SHP77 treated with DMSO at 0.1 percent for 48 hours (cell line): ENCODE measurements around the gene ANKH.
A peak's percentile ranks its signal among the peaks of the same experiment; 100 is the strongest.

Experiments
- DNase-seq: peaks from one replicate; lab custom pipeline; 2025; lab: John Stamatoyannopoulos, UW

ANKH gene

DNA sequence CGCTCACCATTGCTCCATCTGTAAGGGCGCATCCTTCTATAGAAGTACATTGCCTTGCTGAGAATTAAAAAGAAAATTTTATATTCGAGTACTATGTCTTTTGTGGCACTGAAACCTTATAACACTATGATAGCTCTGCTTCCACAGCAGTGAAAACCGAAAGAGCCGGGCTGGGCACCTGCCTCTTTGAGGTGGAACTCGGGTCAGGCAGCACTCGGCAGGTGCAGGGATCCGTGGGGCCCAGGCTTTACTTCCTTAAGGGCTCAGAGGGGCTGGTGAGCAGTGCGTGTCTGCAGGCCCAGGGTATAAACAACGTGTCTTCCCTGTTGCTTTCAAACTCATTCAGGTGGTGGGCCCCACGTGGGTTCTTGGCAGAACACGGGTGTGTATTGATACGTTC is 137.2 kb downstream of the ANKH start:
- no peak for DNase-seq

DNA sequence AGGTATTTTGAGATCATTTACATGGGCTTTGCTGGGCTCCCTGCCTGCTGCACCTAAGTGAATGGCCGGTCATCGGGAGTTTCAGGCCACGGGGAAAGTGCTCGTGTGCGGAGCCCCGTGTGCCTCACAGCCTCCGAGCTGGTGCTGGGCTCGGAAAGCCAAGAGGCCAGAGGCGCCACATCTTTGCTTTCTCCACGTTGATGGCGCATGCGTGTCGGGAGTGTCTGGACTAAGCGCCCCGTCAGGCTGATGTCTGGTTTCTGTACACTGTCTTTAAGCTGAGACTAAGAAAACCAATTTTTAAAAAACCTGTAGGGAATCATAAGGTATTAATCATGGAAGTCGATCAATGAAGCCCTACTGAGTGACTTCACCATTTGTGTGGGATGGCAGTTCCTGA is 137.9 kb downstream of the ANKH start:
- no peak for DNase-seq

DNA sequence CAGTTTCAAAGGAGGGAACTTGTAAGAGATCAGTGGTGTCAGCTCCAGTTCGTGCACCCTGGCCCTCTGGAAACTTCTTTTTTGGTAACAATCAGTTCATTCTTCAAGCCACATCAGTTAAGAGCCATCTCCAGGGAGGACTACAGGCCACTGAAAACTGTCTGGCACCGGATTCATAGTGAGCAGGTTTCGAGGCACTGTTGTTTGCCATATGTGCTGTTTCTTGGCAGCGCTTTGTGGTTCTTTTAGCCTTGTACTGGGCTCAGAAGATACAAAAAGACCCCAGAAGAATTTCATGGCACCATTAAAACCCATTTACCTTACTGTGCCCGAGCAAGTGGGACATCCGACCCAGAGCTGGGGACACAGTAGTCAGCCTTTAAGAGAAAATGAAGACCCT is 138.6 kb downstream of the ANKH start:
- no peak for DNase-seq

DNA sequence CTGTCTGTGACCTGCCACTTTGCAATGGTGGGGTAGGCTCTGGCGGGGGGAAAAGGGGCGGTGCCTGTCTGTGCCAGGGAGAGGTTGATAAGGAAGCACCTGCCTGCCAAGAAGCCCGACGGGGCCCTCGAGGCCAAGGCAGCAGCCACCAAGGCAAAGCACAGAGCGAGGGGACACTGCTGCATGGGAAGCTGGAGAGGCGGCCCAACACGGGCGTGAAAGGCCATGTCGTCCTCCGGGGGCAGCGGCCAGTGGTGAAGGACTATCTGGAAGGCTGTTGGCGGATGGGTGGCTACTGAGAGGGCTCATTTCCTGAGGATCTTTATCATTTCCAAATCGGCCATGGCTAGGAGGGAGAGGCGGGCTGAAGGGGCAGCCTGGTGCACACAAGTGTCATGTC is 140.7 kb downstream of the ANKH start:
- DNase-seq = no peak

DNA sequence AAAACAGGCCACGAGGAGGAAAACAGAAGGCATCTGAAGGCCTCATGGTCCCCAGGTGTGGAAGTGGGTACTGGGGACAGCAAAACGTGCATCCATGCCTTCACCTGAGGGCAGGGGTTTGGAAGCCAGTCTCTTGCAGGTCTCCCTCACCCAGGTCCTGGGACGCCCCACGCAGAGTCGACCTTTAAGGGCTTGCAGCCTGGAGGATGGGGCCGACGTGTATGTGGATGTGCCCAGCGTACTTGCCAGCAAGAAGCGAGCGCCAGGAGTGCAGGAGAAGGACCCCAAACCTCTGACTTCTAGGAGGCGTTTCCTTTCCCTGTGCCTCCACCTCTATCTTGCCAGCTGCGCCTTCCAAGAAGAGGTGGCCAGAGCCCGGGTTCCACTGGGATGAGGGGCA is 141.1 kb downstream of the ANKH start:
- no peak for DNase-seq

DNA sequence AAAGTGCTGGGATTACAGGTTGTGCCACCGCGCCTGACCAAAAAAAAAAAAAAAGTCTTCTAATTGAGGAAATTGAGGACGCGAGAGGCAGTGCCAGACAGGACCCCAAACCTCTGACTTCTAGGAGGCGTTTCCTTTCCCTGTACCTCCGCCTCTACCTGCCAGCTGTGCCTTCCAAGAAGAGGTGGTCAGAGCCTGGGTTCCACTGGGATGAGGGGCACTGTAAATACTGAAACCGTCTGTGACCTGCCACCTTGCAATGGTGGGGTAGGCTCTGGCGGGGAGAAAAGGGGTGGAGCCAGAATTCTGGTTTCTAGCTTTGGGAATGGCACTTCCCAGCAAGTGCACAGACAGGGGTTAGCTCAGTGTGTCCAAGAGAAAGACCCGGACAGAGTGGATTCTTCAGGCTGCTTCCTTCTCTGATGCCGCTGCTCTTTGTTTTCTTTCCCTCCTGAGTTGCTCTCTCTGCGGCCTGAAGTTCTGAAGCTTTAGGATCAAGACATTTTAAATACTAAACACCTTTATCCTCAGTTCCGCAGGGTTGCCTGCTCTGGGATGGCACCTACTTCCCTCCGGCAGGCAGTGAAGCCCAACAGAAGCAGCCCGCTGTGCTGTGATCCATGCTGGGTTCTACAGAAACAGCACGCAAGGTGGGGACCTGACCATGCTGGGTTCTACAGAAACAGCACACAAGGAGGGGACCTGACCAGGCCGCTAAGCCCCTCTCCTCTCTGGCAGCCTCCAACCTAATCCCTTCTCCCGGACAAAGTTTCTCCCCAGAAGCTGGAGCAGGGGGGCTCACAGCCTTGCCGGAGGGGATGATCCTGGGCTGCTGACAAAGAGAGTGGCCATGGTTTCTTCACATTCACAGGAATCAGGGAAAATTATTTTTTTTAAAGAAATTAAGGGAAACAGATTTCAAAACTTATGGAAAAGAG is 141.9 kb downstream of the ANKH start:
- no peak for DNase-seq

DNA sequence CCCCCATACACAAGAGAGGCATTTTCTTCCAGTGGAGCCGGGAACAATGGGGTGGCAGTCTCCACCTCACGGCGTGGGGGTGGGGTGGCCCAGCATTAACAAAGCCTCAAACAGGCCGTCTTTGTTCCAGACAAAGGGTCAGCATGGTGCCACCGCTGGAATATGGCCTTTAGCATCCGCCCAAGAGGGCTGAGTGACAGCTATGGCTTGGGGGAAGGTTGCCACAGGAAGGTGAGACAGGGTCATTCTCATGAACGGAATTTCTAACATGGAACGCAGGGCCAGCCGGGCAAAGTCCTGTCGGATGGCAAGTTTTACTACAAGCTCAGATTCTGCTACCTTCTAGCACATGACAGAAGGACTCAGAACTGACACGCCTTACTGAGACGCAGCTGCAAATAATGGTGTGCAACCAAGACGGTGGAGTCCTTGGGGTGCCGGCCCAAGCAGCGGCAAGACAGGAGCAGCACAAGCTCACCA is 143.1 kb downstream of the ANKH start:
- no peak for DNase-seq

DNA sequence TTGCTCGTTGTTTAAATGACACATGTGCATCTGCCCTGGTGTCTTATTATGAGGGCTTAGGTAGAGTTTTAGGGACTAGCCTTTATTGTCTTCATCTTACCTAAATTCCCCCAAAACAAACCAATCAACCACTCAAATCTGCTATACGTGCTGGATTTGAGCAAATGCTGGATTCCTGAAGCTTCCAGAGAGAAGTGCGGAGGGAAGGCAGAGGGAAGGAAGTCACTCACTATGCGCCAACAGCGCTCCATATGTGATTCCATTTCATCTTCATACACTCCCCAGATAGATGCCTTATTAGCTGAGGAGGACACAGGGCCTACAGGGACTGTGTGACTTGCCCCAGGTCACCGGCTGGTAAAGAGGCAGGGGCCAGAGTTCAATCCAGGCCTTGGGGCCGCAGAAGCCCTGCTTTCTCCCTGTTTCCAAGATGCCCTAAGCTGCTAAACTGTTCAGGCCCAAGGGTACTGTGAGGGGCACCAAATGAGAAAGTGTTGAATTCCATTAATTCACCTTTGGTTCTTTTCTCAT is 143.6 kb downstream of the ANKH start:
- DNase-seq = no peak

DNA sequence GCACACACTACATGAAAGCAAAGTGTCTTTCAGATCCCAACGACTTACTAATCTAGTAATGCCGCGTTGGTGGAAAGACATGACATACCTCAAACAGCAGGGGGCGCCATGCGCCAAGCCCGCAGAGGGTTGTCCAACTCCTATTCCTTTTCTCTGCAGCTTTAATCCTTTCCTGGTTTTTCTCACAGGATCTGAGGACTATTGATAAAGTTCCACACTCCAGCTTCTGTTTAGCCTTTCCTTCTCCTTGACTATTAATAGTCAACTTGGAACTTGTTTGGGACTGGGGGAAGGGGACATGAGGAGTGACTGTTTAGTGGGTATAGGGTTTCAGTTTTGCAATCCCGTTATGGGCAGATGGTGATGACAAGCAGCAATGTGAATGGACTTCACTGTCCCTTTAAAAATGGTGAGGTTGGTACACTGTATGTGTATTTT is 144.1 kb downstream of the ANKH start:
- DNase-seq = peak; percentile 91

DNA sequence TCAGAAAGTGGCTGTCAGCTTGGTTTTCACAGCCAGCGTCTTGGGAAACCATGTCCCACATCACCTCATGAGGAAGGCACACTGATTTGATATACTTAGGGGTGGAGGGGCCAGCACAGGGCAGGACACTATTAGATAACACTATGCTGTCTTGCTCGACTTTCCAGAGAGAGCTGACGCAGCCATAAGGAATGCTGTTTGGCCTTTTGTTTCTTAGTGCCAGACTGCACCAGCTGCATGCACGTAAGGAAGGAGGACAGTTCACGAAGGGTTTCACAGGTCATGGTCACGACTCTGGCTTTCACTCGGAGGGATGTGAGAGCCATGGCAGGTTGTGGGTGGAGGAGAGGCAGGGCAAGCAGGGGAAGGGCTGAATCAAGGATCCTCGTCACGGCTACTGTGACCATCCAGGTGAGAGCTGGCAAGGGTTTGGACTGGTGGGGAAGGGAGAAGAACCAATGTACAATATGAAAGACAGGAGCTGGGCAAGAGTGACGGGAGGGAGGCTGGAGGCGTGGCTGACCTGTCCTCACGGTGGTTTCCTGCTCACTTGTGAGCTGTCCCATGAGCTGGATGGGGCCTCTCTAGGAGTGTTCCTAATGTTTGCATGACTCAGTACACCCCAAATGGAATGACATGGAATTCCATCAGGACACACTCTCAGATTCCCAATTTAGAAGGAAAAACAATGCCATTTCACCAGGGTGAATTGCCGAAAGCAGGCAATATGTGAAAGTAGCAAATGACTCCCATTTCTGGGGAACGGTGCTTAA is 145.3 kb downstream of the ANKH start:
- no peak for DNase-seq

DNA sequence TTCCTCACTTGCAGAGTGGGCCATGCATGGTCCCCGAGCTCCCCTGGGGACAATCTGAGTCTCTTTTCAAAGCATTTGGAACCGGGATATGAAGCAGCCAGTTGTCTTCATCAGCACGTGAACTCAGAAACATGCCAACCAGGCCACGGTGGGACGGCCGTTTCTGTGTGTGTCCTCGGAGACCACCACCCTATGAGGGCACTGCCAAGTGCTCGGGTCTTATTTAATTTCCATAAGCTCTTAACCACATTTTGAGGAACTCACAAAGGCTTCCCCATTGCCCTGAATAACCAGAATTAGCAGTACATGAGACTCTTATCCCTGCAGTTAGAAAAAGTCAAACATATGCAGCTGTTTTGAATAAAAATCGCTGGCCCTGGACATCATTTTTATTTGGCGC is 146.9 kb downstream of the ANKH start:
- DNase-seq = no peak

DNA sequence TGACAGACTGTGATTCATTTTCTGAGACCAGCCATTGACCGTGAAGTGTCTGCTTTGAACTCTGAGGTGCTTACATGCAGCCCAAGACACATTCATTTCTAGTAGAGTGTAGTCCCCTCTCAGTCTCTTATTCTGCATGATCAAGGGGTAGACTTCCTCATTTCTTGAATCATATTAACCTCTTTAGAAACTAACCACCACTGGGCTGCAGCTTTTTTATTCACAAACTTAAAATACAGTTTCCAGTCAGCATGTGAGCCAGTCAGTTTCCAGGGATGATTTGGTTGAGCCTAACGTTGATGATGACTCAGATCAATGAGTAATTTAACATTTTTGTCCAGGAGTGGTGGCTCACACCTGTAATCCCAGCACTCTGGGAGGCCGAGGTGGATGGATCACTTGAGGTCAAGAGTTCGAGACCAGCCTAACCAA is 147.9 kb downstream of the ANKH start:
- no peak for DNase-seq

DNA sequence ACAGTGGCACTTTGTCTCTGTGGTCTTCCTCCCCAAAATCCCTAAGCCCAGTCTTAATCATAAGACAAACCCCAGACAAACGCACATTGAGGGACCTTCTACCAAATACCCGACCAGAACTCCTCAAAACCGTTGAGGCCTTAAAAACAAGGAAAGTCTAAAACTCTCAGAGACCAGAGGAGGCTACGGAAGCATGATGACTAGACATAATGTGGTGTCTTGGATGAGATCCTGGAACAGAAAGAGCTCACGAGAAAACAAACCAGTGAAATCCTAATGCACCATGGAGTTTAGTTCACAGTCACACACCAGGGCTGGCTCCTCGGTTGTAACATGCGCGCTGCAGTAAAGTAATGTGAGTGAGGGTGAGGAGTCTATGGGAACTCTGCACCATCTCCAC is 148.7 kb downstream of the ANKH start:
- DNase-seq = no peak

DNA sequence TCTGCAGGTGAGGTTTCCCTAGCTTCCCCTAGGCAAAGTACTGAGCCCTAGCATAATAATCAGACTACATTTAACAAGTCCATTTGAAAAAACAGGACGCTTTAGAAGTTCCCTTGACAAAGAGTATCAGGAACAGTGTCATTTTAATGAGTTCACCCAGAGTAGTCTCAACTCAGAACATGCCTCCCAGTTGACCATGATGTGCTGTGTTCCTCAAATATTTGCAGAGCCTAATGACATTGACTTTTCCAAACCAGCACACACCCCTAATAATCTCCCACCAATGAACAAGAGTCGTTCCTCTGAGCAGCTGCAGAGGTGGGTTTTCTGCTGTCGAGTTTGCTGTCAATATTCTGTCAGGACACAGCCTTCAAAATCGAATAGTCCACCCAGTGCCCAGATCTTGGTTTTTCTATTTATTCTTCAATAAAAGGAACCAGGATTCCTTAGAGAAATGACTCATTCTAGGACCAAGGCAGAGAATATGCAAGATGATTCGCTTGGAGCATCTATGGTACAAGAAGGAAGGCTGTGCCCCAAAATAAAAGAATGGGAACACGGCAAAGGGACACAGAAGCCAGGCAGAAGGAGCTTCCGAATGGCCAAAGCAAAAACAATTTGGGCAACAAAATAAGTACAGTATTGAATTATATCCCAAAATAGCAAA is 149.5 kb downstream of the ANKH start:
- peak; percentile 46 for DNase-seq

DNA sequence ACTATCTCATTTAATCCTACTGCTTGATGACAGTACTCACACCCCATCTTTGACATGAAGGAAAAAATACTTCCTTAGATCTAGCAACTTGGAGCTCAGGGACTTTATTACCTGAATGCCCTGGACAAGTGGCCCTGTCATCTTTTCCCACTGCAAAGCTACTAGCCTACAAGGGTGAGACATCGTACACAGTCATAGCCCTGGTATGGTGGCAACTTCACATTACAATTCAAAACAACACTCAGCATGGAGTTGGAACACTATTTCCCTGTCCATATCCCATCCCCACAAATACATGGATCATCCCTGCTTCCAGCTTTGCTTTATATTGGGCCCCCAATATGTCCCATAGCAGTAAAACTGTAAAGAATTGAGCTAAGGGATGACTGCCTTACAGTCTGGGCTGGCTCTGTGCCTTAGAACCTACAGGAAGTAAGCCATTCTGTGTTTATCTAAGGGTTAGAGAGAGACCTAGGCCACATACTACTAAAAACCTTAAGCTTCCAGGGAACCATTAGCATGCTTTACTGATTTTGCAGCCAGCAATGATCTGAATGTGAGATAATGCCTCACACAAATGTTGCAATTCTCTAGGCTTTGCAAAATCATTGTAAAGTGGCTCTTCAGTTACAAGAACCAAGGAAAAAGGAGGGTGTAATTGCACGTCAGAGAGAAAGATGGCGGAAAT is 151.2 kb downstream of the ANKH start:
- DNase-seq = no peak

DNA sequence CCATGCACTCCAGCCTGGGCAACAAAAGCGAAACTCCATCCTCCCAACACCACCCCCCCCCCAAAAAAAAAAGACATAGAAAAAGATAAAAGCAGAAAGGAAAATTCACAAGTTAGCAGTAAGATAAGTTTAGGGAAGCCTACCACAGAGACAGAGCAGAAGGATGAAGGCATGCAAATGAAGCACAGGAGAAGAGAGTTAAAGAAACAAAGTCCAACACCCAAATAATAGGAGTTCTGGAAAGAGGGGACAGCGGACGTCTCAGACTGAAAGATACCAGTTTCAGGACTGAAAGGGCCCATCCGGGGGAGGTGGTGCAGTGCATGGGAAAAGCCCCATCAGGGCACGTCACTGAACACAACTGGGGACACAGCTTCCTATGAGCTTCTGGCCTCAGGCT is 152.8 kb downstream of the ANKH start:
- DNase-seq = no peak

DNA sequence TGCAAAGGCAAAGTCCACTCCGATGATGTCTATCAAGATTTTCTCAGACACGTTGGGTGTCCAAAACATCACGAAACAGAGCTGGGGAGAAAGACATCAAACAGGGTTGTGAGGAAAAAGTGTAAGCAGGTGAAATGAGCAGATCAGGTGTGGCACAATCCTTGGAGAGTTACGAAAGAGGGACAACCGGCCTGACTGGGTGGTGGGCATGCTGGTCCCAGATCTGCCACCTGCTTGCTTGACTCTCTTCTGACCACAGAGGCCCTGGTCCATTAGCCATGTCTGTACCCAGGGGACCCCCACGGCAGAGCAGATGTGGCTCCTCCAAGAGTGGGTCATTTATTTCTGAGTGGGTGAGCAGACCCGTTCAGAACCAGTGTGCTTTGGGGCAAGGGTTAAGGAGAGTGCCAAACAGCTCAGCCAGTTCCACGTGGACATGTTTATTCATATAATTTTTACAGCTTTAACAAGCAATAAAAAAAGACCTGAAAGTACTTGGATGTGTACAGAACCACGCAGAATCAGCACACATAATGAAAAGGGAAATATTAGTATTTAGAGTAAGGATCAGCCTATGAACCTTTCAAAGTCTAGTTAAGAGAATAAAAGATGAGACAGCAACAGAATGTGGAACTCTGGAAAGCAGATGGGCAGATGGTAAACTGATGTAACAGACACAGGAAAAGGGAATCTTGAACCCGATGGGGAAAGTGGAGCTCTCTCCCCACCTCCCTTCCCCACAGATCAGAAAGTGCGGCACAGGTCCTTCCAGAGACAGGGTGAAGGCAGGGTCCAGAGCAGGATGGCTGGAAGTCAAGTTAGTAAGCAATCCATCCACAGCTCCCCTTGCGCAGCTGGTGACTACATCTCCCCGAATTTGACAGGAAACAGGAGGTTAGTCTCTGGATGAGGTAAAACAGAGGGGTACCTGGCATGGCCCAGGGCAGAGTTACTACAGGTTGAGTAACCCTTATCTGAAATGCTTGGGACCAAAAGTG is 154.5 kb downstream of the ANKH start:
- DNase-seq = no peak

DNA sequence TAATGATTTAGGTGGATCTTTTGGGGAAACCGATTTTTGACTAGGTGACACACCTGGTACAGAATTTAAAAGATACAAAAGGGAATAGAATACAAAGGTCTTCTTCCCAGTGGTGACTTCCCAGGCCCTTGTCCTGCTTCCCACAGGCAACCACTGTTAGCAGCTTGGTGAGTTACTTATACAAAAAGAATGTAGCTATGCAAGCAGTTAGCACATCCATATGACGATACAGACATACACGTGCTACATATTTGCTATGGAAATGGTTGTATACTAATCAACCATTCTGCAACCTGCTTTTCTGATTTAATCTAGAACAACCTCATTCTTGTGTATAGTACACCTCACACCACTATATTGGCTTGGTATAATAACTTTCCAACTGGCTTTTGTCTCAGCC is 156.1 kb downstream of the ANKH start:
- no peak for DNase-seq

DNA sequence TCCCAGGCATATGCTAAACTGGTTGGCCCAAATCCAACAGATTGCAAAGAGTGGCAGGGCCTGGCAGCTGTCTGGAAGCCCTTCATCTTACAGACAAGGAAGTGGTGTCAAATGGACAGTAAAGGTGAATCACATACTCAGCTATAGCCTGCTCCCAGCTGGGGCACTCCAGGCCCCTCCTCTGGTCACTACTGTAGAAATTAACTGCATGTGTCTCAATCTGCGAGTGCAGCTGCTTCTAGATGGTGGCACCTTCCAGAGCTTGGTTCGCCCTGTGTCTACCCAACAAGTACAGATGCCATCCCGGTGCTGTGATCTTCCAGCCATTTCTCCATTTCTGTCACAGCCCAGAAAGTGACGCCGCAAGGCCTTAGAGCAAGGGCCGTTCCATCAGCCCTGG is 156.9 kb downstream of the ANKH start:
- peak; percentile 94 for DNase-seq
